Kidney tubule cell (primary cell): ENCODE measurements around the gene LRTM1.

Experiments
- DNase-seq: peaks from one replicate; pipeline ENCODE4 v3.0.0-alpha.2; 2018; ENCODE audit warnings: low spot score

Gene LRTM1

DNA sequence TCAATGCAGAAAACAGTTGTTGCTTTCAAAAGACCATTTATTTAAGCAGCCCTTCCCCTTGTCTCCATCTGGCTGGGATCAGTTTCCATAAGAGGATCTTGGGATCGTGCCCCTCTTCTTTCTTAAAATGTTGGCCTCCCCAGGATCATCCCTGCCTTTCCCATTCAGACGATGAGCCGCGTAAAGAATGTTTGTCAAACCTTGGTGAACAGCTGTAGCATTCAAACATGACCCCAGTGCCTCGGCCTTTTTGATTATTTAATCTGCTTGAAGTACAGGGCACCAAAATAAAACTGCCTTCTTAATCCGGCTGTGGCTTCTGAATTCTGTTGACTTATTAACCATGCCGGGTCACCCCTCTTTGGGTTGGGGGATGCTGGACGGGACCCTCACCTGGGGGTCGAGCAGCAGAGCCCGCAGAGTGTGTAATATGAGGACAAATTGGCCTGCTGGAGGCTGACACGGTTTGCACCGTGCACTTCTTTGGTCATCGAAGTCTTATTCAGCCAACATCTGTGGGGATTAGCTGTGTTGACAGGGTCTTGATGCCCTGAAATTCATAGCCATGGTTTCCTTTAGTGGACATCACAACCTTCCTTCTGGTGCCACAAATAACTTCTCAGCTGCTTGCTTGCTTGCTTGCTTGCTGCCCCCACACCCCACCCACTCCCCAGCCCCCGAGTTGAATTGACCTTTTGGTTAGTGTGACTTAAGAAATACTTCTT is at the start of gene LRTM1:
Gene LRTM1, minus strand, starts transcription at position 14 of the 725 bp plus-strand sequence. CDS start 148 bp downstream, outside the sequence.
- DNase-seq, result no peak

DNA sequence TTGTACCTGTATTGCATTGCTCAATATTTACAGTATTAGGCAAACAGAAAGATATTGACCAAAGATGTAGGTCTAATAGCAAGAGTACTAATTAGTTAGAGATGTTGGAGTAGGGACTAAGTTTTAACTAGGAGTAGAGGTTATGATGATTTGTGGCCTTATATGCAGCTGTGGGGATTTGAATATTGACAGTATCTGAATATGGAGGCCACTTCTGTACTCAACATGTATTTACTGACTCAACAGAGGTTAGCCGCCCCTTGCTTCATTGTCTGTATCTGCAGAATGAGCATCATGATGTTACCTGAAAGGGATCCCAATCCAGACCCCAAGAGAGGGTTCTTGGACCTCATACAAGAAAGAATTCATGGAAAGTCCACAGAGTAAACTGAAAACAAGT is 49.6 kb upstream of the LRTM1 start:
- DNase-seq, result no peak

DNA sequence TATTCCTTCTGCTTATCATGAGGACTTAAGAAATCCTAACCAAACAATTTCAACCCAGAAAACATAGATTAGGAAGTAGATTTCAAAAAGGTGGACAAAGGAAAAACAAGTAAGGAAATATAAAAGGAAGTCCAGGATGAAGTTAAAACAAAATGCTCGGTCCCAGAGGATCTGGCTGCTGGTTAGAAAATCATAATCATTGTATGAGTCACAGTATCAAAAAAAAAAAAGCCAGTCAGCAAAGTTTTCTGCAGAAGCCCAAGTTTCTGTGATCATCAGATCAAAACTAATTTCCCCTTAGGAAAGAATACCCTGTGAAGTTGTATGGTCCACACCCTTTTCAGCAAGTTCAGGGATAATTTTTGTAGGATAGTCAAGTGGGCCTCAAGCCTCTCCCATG is 43.0 kb upstream of the LRTM1 start:
- DNase-seq, result no peak

DNA sequence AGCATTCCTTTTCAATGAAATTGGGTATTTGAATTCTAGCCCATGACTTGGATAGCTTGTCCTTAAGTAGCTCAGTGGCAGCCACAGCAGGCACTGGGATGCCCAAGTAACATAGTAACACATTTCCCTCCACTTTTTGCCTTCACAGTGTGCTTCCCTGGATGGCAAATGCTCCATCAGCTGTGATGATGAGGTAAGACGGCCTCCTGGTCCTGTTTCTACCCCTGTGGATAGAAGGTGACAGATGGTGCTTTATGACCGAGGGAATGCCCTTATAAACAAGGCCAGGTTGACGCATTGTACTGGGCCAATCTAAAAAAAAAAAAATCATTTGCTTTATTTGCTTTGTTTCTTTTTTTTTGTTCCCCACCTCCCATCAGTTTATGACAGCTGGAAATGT is 41.8 kb upstream of the LRTM1 start:
- no peak for DNase-seq

DNA sequence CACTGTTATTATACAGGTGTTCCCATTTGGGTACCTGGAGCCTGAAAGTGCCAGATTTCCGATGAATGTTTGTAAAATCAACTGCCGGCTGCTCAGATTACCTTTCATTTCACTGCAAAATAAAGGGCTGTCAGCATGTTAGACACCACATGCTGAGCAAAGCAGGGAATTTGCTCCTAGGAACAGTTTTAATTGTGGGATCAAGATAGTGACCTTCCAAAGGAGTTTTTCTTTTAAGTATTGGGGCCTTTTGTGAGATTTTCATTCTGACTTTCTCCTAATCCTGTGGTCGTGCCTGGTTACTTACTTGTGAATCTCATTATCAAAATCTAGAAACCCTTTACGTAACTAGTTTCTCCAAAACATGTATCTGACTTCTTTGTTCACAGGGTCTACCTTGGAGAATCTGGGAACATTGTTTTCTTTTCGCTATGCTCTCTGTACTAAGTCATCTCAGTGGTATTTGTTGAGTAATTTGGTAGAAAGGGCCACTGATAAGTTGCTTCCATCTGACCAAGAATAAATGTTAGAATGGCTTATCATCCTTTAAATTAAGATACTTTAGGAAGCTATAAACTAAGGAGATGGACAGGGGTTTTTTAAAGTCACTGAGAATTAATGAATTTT is 40.8 kb upstream of the LRTM1 start:
- no peak for DNase-seq

DNA sequence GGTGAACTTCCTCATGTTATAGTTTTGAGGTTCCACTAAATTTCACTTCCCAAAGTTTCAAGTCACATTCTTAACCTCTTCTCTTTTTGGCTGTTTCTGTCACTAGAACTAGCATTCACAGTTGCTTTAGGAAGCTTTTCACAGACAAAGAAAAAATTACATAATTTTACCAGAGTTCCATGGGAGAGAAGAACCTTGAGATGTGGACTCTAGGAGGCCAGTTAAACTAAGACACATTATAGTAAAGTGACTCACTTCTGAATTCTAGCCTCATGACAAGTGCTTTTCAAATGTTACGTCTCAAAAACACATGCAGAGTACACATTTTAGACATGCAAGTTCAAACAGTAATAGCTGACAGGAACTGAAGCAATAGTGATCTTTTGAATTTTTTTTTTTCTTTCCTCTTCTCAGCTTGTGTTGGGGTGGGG is 39.9 kb upstream of the LRTM1 start:
- DNase-seq, result no peak

DNA sequence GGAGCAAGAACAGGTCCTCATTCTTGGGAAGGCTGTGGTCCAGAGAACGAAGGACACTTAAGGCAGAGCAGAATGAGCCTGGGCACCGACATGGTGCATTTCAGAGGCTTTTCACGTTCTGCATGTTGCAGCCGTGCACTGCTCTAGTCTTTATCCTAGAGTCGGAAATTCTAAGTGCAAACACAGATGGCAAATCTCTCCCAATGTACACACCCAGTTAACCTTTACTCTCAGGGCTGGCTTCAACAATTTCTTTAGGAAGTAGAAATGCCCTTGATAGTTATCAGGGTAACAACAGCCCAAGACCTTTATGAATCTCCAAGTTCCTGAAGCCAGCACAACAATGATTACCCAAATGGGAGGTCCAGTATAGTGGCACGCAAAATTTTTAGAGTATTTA is 39.1 kb upstream of the LRTM1 start:
- no peak for DNase-seq

DNA sequence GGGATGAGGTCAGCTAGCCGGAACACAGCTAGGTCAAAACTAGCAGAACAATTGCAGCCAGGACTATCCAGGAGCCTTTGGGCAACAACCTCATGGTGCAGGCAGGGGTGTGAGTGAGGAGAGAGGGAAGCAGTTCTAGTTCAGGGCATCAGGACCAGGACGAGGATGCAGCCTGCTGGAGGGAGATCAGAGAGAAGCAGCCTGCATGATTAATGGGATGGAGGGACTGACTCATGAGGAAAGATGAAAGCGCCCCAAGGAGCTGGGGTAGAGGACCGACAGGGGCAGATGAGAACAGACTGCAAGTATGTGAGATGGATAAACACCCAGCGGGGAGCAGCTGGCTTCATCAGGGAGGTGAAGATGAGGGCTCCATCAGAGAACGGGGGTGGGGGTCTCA is 37.9 kb upstream of the LRTM1 start:
- DNase-seq, result peak; percentile 16

DNA sequence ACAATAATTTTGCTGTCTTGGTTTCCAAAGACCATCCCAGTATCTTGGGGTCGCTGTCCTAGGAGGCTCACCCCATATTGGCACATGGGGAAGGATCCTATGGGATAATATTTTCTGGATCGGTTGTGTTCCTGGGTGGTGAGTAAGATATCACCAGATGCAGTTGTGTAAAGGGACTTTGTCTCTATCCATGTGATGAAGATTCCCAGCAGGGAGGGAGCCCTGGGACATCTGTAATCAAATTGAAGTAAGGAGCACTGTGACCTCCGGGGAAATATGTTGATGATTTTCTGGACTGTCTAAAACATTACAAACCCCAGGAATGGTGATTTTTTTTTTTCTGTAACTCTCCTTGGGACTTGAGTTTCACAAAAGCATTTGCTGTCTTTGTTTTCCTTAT is 36.2 kb upstream of the LRTM1 start:
- DNase-seq, result no peak

DNA sequence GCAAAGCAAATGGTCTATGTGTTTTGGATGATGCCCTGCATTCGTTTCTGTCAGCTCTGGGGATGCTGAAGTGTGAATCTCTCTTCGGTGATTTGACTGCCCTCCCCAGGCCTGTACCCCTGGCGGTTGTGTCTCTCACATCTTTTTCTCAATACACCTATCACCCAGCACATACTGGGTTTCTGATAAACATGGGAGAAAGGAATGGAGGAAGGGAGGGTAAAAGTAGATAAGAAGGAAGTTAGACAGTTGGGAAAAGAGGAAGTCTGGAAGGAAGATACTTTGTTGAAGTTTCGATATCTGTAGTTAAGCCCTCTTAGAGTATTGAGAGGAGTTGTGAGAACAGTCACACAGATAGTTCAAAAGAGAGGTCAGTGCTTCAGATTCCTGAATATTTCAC is 35.8 kb upstream of the LRTM1 start:
- no peak for DNase-seq

DNA sequence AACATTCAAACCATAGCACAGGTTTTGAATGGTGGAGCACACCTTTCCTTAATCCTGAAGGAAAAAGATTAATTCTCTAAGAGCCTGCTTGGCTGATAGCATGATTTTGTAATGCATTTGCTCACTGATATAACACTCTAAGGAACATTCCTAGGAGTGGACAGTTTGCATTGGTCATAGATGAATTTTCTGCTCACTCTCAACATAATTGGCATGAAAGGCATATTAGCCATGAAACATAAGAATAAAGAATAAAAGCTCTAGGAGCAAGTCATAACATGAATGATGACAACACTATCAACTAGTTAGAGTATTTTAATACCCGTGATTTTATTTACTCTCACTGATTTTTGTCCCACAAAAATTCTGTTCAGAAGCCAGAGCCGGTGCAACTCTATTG is 34.3 kb upstream of the LRTM1 start:
- no peak for DNase-seq

DNA sequence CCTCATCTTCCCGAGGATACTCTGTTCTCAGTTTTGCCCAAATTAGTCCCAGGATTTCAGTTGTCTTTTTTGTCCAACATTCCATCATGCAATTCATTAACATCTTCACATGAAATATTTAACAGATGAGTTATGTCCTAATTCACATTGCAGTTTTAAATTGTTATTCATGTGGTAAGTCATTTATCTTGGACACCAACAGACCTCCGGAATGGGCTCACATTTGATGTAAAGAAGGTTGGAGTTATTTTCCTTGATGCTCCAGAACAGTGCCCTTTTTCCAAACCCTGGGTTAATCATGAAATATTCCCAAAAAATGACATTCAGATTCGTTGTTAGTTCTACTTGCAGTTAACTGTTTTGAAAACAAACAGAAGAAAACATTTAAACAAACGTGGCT is 32.8 kb upstream of the LRTM1 start:
- DNase-seq, result peak; percentile 39

DNA sequence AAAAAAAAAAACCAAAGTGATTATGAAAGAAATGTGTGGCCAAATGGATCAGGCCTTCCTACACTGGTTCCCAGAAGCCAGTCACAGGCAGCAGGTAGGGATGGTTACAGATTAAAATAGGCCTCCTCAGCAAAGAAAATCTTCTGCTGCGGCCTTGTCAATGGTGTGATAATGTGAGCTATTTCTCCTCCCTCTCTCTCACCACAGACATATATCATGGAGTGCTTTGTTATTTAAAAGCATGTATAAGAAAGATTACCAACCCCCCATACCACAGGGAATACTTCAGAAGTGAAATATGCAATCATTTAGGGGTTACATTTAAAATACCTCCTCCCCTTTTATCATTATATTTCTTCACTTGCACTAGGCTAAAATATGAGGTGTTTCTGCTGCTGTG is 32.2 kb upstream of the LRTM1 start:
- DNase-seq, result no peak

DNA sequence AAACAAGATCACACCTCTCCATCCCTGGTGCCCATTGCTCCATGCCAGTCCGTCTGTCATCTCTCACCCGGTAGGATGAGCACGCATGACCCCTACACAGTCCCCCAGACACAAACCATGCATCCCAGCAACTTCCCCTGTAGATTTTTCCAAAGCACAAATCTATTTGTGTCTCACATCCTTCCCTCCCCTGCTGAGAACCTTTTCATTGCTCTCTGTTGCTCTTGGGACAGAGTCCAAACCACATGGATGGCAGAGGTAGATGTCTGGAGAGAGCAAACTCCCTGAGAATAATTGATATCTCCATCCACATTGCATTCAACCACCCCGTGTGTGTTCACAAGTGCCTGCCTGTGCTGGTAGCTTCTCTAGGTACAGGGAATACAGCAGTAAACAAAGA is 29.9 kb upstream of the LRTM1 start:
- peak; percentile 40 for DNase-seq

DNA sequence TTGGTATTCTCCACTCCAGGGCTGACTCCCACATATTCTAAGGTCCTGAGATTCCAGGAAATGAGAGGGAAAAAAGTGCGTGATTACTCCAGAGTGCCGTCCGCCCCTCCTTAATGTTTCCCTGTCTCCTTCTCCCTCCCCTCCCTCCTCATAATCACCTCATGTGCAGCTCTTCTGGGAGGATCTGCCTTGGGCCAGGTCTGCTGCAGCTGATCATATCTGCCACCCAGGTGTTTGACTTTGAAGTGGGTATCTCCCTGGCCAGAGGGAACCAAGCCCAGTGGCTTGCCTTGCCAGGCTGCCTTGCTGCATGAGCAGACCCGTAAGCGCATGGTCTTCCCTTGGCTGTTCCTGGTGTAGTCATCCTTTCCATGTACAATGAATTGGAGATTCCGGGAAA is 28.1 kb upstream of the LRTM1 start:
- DNase-seq, result no peak

DNA sequence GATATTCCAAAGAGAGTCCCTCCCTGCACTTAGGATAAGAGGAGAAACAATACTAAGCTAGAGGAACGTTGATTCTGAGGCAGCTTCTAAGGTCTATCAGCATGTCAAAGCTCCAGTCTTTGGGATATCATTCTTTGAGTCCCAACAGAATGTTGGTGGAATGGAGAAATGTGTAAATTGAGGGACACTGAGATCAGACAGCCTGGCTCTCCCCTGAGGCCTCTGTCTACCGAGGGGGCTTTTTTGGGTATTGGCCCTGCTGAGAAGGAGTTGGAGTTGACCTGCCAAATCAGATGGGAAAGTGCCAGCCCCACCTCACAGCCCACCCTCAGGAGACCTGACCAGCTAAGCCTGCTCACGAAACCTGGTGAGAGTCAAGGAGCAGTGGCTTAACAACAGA is 27.6 kb upstream of the LRTM1 start:
- DNase-seq, result no peak

DNA sequence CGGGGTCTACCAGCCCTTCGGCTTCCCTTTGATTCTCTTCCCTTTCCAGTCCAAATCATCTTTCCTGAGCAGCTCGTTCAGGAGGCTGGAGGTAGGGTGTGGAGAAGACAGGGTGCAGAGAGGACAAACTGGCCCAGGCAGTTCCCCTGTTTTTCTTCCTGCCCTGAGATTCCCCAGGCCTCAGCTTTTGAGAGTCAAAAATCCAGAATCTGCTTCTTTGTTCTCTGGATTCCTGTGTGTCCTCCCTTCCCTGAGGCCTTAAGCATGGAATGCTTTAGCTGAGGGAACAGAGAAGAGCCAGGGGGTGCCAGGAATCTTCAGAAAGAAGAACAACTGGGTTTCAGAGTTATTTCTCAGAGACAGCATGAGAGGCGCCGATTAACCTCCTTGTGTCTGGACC is 26.7 kb upstream of the LRTM1 start:
- DNase-seq, result no peak

DNA sequence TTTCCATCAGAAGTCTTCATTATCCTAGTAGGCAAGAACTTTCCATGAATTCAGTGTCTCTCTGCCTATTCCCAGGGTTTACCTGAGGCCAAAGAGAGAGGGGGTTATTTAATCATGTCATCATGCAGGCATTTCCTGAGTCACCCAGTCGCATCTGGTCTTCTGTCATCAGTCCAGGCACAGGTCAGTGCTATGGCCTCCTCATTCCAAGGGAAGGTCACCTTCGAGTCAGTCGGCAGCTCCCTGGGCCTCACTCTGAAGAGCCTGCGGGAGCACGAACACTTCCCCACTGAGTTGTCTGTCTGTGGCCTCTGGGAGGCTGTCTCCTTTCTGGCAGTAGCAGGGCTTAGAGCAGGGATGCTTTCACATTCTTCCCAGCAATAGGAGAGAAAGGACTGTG is 26.2 kb upstream of the LRTM1 start:
- peak; percentile 92 for DNase-seq

DNA sequence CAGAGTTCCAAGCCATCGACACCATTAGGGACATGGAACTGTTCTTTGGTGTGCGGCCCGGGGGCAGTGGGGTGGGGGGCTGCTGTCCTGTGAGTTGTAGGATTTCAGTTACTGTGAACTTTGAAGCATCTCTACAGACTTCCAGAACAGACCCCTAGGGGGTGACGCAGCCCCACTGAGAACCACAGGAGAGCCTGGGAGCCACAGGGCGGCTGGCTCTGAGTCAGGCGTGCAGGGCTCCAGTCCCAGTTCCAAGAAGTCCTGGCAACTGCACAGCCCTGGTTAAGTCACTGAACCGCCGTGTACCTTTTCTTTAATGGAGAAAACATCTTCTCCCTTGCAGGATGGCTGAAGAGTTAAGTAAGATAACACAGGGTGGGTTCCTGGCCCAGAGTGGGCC is 23.5 kb upstream of the LRTM1 start:
- peak; percentile 79 for DNase-seq

DNA sequence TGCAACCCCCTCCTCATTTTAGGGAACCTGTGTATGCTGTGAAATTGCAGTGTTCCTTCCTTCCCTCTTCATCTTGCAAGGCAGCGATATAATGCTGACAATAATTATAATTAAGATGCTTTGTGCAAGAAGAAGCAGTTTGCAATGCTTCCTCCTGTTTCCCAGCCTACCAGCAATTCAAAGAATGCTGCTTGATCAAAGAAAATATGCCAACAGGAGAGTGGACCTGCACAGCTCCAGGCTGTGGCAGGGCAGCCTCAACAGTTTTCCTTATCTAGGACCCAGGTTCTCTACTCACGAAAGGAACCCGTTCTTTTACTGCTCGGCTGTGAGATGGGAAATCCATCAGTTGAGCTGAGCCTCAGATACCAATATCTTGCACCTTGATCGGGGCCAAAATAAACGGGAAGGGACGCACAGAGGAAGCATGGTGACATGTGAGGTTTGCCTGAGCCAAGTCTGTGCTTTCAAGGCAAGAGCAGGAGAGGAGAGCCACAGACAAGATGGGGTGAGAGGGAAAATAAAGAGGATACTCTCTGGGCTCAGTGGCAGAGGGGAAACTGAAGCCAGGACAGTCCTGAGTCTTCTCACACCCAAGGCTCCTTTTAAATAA is 22.6 kb upstream of the LRTM1 start:
- DNase-seq, result no peak

DNA sequence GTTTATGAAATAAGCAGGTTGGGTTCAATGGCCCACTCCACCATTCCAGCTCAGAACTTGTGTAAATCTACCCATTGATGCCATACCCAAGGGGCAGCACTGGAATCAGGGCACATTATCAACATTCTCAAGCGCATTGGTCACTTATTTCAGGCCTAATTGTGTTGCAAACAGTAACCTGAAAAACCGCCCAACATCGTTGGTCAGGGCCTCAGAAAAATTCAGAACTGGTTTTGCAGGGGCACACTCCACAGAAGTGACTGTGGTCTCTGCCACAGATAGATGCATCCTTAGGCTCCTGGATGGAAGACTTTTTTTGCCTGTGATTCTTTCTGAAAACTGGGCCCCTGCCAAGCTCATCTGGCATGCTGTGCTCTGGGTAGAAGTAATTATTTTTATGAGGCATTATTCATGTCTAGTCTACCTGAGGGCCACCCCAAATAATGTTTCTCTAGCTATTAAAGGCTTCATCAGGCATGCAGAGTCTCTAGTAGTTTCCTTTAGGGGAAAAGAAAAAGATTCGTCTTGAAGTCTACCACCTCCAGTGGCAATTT is 21.7 kb upstream of the LRTM1 start:
- no peak for DNase-seq

DNA sequence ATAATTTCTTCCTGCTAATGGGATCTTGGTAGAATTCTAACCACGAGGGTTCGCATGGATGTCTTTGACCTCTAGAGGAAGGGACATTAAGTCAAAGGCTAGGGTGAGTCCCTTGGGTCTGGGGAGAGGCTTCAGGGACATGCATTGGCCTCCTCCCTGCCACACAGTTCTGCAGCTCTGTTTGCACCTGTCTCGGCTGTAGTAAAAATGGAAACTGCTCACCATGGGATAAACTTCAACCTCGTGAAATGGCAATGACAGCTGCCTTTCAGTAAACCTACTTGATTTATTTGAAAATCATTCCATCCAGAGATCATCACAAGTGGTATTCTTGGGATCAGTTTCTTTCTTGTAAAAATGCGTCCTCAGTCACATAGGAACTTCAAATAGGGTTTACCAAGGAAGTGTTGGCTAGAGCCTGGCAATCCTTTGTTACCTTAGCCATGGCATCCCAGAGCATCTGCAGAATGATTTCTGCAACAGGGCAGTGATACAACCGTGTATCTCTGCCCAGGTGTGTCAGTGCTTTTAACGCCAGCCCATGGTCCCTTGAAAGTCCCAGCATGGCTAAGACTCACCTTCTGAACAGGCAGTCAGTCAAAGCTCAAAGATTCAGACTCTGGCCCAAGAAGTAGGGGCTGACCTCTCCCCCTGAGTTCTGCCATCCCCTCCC is 14.0 kb upstream of the LRTM1 start:
- no peak for DNase-seq

DNA sequence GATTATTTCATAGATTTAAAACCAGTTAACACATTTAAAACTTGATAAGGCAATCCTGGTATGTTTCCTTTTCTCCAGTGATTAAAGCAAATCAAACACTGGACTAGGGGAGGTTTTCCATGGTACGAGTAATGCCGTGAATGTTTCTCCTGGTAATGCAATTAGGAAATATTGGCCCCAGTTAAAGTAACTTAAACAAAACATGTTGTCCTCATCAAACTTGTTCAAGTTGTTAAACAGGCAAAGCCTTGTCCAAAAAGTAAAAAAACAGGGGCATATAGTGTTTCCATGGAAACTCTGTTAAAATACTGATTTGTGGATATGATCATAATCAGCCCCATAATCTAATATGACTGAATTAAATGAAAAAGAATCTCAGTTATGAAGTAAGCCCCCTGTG is 13.1 kb upstream of the LRTM1 start:
- DNase-seq, result no peak
